GM13976 (cell line): ENCODE measurements around the gene ERICH2.

Experiments
- DNase-seq: peaks from one replicate; pipeline ENCODE4 v3.0.0; 2012; ENCODE audit warnings: low spot score
- in situ Hi-C: fragments of 300-500 bp; cut with MboI; formaldehyde crosslinking; loops from one replicate; pipeline ENCODE4 v1.12.0; 2022; ENCODE audit warnings: low sequenced_read_pairs, mixed read lengths, inconsistent platforms; ENCODE audit not compliant: unreplicated experiment
- TF ChIP-seq, protein P1 (sequence below): IDR thresholded peaks from 2 replicates; pipeline ENCODE4 v1.5.1; 2012; ENCODE audit warnings: borderline replicate concordance, mild to moderate bottlenecking; ENCODE audit not compliant: insufficient read depth; ENCODE audit errors: extremely low read depth, missing control alignments, control extremely low read depth

The ERICH2 gene

GRCh38 chr2:170831115-170831514, 60.9 kb downstream of the ERICH2 start:
- TF ChIP-seq, protein P1, sequence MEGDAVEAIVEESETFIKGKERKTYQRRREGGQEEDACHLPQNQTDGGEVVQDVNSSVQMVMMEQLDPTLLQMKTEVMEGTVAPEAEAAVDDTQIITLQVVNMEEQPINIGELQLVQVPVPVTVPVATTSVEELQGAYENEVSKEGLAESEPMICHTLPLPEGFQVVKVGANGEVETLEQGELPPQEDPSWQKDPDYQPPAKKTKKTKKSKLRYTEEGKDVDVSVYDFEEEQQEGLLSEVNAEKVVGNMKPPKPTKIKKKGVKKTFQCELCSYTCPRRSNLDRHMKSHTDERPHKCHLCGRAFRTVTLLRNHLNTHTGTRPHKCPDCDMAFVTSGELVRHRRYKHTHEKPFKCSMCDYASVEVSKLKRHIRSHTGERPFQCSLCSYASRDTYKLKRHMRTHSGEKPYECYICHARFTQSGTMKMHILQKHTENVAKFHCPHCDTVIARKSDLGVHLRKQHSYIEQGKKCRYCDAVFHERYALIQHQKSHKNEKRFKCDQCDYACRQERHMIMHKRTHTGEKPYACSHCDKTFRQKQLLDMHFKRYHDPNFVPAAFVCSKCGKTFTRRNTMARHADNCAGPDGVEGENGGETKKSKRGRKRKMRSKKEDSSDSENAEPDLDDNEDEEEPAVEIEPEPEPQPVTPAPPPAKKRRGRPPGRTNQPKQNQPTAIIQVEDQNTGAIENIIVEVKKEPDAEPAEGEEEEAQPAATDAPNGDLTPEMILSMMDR: no peak
- DNase-seq: no peak
- in situ Hi-C loops: no loop called here

GRCh38 chr2:170836027-170836426, 65.8 kb downstream of the ERICH2 start:
- in situ Hi-C loops: no loop called here
- TF ChIP-seq, protein P1: no peak
- no peak for DNase-seq

DNA sequence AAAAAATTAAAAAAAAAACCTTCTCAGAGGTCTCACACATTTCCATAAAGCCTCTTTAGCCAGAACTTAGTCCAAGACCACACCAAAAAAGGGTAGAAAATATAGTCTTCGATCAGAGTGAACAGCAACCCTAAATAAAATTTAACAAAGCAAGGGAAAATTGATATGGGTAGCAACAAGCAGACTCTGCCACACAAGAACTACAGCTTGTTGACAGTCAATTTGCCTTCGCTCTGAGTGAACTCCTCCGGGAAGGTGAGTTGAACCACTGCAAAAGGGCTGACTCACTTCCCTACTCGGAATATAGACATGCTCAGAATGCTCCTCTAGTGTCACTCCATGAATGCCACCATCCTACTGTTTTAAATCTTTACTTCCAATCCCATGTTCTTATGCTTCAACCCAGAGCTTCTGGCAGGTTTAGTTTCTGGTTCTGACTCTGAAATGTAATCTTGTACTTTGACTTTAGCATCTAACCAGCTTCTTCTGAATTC, 70.6 kb downstream of the ERICH2 start:
- DNase-seq: no peak
- TF ChIP-seq, protein P1: no peak
- in situ Hi-C loops: no loop called here

- no peak for DNase-seq
- TF ChIP-seq, protein P1: no peak
- in situ Hi-C loops: no loop called here
These were observed 72.6 kb downstream of the ERICH2 start for GRCh38 chr2:170842785-170843184.

- in situ Hi-C loops: no loop called here
- no peak for DNase-seq
- TF ChIP-seq, protein P1: no peak
These were observed 73.5 kb downstream of the ERICH2 start for GRCh38 chr2:170843656-170844055.

GRCh38 chr2:170845343-170845742, 75.2 kb downstream of the ERICH2 start:
- TF ChIP-seq, protein P1: no peak
- no peak for DNase-seq
- in situ Hi-C loops: no loop called here

- DNase-seq: no peak
- in situ Hi-C loops: no loop called here
These were observed 76.1 kb downstream of the ERICH2 start for GRCh38 chr2:170846314-170846713.

More at GRCh38 chr2:170846314-170846713, 76.1 kb downstream of the ERICH2 start:
- TF ChIP-seq, protein P1: no peak
